Stimulated activated CD4-positive, alpha-beta T cell treated with anti-CD3 and anti-CD28 coated beads, Interleukin-2, amount 100 ng/mL, for 4 hours (primary cell): ENCODE data around the gene SAMD4A.

Experiments
- DNase-seq: peaks from one replicate; pipeline ENCODE4 v3.0.0-alpha.2; 2020; ENCODE audit warnings: low read depth

Gene SAMD4A

DNA sequence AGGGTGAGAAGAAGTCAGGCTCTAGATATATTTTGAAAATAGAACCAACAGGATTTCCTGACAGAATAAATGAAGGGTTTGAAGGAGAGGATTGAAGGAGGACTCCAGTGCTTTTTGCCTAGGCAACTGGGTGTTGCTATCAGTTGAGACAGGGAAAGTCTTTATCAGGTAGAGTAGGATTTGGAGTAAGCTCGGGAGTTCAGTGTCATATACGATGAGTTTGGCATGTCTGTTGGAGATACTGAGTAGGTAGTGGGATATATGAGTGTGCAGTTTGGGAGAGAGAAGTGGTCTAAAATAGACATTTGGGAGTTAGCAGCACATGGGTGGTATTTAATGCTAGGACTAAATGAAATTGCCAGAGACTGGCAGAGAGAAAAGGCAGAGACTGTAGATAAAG is 141.2 kb downstream of the SAMD4A start:
- no peak for DNase-seq

DNA sequence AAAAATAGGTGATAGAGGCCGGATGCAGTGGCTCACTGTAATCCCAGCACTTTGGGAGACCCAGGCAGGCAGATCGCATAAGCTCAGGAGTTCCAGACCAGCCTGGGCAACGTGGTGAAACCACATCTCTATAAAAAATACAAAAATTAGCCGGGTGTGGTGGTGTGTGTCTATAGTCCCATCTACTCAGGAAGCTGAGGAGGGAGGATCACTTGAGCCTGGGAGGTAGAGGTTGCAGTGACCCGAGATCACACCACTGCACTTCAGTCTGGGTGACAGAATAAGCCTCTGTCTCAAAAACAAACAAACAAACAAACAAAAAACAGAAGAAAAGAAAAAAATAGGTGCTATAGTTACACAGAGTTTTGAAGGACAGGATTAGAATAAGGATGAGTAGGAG is 142.1 kb downstream of the SAMD4A start:
- DNase-seq, result no peak

- DNase-seq, result no peak
These were observed 142.5 kb downstream of the SAMD4A start for GRCh38 chr14:54709444-54709843.

- no peak for DNase-seq
These were observed 142.9 kb downstream of the SAMD4A start for GRCh38 chr14:54709867-54710266.

DNA sequence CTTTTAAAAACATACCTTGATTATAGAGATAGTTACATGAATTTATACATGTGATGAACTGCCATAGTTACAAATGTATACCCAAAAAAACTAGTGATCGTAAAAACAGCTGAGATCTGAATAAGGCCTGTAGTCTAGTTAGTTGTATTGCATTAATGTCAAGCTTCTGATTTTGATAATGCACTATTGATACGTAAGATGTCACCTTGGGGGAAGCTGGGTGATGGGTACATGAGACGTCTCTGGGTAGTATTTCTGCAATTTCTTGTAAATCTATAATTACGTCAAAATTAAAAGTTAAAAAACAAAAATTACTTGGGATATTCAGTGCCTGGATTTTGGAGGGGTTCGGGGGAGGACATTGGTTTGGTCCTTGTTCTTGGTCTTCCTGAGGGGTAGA is 144.4 kb downstream of the SAMD4A start:
- no peak for DNase-seq

DNA sequence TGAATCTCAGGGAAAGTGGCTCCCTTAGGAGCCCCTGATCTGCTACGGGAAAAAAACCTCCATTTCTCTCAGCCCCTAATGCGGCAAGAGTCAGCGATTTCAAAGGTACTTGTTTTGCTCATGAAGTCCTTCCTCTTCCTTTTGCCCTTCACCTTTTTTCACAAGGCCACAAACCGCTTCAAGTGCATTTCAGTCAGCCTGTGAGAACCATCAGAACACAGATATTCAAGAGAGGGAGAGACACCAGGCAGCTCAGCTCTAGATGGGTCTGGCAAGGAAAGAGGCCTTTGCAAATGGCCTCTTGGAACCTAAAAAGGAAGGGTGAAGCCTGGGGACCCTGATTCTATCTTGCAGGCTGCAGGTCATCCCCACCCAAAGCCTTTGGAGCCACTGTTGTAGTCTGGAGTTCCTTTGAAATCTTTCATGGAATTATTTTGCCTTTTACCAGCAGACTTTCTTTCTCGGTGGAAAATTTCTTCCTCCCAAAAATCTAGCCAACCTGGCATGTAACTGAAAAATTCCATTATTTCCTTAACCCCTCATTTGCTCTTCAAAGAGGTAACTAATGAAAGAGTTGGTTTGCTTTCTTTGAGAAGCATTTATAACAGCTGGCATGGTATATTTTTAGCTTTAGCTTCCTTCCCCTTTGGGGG is 145.0 kb downstream of the SAMD4A start:
- DNase-seq, result no peak

DNA sequence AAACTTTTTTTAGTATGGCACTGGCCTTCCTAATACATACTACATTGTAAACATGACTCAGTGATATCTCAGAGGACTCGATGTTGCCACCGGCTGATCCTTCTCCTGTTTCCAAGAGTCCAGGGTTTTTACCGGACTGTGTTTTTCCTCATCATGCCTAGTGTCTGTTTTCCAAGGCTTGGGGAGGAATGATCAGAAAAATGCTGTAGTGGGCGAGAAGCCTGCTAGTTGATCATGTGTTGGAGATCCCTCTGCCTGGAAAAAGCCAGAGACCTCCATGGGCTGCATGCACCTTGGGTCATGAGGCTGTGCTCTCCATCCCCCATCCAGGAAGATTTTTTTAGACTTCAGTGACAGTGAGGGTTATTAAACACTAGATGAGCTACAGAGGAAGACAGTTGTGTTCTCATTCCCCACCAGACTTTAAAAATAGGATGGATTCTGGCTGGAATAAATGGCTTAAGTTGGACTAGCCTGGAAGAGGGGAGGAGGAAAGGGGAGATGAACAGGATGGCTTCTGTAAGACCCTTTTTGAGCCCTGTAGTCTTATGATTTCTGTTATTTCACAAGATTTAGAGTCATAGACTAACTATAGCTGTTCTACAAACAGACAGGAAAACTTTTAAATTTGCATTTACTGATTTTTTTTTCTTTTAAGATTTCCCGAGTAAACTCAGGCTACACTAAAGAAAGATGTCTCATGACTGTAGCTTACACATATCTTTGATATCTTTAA is 145.7 kb downstream of the SAMD4A start:
- no peak for DNase-seq

DNA sequence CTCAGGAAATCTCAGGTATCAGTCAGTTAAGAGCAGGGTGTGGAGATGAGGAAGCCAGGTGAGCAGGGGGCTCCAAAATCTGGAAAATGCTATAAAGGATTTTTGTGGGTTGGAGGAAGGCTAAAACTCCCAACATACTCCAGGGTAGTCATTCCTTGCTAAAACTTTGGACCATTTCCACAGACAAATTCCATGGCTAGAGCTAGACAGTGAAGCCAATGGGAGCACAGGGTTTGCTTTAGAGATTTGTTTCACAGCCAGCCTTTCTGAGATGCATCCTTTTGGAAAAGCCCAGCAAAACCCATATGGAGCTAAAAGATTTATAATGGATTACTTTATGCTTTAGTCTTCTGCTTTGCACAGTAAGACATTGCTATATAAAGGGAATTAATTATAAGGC is 146.5 kb downstream of the SAMD4A start:
- no peak for DNase-seq

GRCh38 chr14:54715239-54715638 is 148.3 kb downstream of the SAMD4A start:
- DNase-seq, result no peak

GRCh38 chr14:54715811-54716210 is 148.9 kb downstream of the SAMD4A start:
- no peak for DNase-seq

- DNase-seq, result no peak
These were observed 149.9 kb downstream of the SAMD4A start for GRCh38 chr14:54716862-54717261.

DNA sequence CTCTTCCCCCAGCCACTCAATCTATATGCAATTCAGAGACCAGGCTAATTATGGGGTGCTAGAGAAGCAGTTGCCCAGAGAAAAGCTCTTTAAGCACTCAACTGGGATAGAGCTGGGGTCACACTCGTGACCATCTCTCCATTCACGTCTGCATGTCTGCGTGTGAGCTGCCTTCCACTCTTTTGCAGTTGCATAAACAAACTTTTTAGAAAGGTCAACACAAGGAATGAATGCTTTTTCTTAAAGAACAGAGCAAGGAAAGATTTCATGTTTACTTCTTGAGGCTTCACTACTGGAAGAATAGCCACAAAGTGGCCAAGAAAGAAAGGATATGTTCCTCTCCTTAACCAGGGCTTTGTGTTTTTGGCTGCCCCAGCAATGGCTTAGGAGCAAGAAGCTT is 151.1 kb downstream of the SAMD4A start:
- DNase-seq, result no peak

- DNase-seq, result no peak
These were observed 152.5 kb downstream of the SAMD4A start for GRCh38 chr14:54719406-54719805.

DNA sequence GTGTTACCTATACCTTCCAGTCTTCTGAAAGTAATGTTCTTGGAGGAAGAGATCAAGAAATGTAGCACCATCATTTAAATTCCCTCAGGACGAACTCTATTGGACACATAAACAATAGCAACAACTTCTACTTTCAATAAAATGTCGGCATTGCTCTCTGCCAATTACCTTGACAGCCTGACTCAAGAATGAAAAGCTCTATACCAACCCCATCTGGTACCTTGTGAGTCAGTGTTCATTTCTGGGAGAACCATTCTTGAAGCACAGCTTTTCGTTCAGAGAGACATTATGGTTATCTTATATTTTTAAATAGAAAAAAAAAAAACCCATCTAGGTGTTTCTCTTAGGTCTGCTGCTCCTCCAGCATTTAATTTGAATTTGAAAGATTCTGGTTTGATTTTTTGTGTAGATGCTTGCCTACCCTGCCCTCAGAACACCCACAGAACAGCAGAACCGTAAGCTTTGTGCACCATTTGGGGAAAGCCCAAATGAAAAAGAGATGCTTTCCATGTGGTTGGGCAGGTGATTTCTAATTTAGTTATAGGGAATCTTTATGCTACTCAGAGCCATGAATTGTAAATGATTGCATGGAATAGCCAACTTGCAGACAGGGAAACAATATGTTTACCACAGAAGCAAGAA is 156.0 kb downstream of the SAMD4A start:
- no peak for DNase-seq

DNA sequence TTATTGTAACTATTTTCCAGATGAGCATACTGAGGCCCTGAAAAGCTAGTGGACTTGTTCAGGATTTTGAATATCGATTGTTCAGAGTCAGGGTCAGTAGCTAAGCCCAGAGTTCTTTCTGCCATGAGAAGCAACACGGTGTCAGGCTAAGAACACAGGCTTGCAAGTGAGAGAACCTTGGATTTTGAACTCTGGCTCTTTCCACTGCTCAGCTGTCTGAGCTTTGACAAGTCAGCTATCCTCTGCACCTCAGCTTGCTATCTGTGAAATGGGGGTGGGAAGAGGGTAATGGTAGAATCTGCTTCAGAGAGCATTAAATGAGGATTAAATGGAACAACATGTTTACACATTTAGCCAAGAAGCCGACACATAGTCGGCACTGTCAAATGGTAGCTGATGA is 157.2 kb downstream of the SAMD4A start:
- DNase-seq, result no peak

- DNase-seq, result no peak
These were observed 157.9 kb downstream of the SAMD4A start for GRCh38 chr14:54724676-54725325.

DNA sequence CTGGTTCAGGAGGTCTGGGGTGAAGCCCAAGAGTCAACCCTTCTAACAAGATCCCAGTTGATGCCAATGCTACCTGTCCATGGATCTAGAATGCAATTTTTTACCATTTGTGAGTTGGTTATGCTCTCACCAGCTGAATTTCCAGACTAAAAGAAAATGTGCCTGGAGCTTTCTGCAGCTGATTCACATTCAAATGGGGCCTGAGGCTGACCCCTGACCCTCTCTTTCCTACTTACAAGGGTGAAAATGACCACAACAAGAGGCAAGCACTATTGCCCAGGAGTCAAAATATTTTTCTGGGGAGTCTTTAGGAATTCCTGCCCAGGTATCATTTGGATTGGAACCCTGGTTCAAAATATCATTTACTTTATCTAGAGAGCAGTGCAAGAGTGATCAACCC is 159.1 kb downstream of the SAMD4A start:
- no peak for DNase-seq

DNA sequence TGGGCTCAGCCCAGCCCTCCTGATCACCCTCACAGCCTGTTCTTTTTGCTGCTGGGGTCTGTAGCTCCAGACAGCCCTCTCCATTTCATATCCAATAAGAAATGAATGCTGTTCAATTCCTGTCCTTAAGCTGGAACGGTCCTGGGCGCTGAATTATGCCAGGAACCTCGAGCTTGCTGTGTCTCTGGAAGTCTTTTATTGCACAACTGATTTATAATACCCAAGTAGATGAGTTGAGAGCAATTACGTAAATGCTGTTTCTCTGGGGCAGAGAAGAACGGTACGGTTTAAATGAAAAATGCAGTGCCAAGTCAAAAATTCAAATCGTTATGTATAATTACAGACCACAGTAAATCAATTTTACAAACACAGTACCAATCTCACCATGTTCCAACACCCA is 161.0 kb downstream of the SAMD4A start:
- DNase-seq, result no peak

DNA sequence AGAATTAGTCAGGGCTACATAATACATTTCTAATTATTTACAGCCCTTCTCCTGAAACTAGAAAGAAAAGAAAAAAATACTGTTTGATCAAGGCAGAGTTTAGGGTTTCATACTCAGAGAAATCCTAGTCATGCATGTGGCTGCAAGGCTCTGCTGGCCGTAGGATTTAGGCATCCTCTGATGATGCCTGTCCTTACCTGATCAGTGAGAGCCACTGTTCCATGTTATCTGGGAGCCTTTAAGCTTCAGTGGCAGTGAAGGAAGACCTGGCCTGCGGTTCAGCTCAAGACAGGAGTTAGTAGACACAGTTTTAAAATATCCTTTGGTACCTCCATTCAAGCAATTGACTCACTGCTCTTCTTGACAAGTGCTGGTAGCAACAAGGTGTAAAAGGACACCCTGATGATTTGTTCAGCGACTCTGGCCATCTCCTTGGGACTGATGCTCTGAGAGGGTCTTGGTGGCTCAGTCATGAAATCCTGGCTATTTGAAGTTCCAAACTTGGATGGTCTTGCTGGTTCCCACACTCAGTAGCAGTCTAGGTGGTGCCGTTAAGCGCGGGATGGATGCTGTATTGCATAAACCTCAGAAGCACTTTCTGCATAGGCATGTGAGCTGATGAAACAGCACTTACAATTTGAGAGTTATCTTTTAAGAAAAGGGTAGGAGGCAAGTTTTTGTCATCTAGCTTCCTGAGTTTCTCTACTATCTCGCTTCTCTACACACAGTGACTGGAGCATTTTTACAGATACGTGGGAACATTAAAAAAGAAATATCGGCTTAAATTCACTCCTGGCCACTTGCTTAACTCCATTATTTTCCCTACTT is 162.0 kb downstream of the SAMD4A start:
- DNase-seq, result no peak

GRCh38 chr14:54730156-54730961 is 163.4 kb downstream of the SAMD4A start:
- no peak for DNase-seq

DNA sequence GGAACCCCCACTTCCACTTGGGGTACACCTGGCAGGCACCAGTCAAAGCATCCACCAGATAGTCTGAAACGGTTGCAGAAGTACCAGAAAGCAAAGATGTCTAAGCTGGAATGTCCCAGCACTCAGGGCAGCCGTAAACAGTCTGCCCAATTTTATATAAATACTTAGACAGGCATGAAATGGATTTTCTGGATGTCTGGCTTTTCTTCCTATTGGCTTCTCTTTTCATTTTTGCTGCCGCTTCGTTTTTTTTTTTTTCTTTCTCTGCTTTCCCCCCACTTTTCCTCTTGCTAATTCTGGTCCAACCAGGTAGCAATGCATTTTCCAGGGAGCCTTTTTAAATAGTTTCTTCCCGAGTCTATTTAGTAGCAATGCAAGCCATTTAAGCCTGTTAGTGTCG is 168.0 kb downstream of the SAMD4A start:
- DNase-seq, result no peak
